HG02798 (cell line): ENCODE results near the gene DOC2B.
"Not testable (repeated sequence)": the region's sequence is repeated elsewhere in the genome, so short reads cannot be mapped to it uniquely, and the experiment has no call there.

Experiments used
- ATAC-seq: cut with Tn5 transposase; IDR thresholded peaks from one replicate; pipeline ENCODE4 v1.9.1; 2021; ENCODE audit warnings: mild to moderate bottlenecking; ENCODE audit not compliant: unreplicated experiment, poor library complexity

DOC2B gene

DNA sequence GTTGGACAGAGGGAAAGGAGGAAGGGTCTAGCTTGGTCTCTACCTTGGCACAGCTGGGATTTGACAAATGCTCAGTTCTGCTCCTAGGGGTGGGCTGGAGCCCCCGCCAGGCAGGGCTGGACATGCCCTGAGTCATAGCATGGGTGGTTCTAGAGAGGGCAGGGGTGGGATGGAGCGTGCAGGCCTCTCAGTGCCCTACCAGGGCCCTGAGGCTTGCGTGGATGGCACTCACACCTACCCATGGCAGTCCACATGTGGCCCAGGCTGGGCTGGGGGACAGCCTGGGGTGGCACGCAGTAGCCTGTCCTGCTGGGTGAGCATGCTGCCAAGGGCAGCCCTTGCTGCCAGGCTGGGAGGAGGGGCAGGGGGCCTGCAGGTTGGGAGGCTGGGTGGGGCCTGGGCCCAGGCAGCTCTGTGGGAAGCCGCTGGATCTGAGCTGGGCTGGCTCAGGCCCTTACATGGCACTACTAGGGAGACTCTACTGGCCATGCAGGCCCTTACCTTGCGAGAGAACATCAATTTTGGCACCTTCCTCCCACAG, 11.2 kb downstream of the DOC2B start:
- ATAC-seq, result no peak

DNA sequence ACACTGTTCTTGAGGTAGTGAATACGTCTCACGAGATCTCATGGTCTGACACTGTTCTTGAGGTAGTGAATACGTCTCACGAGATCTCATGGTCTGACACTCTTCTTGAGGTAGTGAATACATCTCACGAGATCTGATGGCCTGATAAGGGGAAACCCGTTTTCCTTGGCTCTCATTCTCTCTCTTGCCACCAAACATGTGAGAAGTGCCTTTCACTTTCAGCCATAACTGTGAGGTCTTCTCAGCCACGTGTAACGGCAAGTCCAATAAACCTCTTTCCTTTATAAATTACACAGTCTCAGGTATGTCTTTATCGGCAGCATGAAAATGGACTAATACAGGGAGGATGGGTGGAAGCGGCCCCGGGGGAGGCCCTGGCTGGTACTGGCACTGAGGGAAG, 12.8 kb downstream of the DOC2B start:
- not testable (repeated sequence) for ATAC-seq

DNA sequence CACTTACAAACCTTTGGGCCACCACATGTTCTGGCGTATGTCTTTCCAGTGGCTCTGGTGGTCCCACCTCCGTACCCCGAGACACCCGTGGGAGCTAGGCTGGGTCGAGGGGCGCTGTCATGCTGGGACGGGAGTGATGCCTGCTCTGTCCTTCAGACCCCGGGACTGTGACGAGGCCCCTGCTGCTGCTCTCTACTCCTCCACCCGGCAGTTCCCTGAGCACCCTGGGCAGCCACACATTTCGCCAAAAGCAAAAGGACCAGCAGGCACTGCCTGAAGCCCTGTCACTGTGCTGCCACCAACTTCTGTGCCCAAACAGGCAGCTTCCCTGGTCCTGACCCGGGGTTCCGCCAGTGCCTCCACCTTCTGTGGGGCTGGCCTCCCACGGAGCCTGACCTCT, 15.5 kb downstream of the DOC2B start:
- ATAC-seq, result no peak

DNA sequence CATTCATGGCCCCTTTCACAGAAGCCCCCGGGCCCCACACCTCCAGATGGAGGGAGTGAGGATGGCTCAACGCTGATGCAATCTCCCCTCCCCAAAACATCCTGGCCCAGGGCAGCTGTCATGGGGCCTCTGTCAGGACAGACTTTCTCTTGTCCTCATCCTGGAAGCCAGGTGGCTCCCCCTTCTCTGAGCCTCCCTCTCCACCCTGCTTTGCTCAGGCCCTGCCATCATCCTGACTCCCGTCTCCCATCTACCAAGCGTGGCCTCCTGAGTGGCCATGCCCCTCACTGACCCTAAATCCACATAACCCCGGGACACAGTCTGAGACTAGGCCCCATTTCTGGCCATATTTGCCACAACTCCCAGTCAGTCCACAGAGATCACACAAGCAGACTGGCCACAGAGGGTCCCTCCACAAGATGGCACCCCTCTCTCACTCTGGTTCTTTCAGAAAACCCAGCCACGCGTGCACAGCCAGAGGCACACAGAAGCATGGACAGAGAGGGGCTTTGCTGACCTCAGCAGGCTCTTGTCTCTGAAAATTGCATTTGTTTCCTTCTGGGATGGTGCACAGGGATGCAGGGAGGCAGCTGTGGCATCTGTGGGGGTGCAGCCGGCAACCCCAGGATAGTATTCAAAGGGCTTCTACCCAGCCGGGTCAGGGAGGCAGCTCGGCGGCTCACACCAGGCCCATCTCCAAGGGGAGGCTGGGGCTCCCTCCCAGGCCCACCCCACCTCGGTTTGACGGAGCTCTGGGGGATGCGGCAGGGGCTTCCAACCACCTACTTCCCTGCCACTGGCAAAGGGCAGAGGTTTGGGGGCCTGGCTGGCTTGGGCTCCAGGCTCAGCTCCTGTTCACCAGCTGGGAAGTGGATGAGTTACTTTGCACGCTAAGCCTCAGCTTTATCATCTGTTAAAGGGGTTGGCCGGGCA, 16.9 kb downstream of the DOC2B start:
- no peak for ATAC-seq

DNA sequence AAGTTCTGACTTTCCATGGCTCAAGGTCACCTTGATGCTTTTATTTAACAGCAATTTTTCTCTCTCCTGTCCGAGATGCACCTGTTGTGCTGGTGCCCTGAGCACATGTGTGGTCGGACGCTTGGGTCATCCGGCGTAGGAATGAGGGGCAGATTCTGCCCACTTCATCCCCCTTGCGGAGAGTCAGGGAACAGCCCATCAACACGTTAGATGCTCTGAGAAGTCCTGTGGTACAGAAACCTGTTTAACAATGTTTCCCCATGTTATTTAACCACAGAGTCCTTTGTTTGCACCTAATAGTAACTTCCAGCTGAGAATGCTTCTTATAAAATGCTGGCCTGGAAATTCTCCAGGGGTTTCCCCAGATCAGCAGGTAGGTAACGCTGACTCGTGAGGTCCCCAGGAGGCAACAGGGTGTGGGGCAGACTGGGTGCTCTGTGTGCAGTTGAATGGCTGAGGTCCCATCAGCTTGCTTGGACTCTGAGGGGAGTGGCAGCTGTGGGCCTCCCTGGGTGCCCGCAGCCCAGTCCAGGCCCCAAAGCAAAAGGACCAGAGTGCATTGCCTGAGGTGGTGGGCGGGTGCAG, 17.8 kb downstream of the DOC2B start:
- no peak for ATAC-seq

DNA sequence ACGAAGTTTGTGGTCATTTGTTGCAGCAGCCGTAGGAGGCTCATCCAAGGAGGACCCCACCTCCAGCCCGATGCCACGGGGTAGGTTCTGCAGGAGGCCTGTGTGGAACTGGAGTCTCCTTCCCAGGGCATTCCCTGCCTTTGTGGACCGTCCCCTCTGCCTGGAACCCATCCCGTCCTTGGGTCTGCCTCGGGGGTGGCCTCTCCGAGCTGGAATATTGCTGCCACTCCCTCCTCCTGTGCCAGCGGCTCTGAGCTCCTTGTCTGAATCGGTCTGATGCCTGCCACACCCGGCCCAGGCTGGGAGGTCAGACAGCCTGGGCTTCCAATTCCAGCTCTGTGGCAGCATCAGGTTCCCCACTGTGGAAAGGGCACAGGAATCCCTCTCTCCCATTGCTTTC, 18.8 kb downstream of the DOC2B start:
- ATAC-seq, result no peak

DNA sequence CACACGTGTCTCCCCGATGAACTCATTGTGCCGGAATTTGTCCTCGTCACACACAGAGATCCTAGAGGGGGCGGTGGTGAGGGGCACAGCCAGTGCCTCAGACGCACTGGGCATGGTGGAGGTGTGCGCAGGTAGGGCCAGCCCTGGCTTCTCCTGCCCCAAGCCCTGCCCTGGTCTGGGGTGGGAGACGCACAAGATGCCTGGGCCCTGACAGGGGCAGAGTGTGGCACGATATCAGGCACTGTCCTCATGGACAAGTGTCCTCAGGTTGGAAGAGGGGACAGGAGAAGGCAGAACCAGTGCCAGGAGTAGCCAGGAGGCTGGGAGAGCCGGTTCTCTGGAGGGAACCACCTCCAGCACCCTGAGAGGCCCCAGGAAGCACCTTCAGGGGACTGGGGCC, 20.0 kb downstream of the DOC2B start:
- no peak for ATAC-seq

DNA sequence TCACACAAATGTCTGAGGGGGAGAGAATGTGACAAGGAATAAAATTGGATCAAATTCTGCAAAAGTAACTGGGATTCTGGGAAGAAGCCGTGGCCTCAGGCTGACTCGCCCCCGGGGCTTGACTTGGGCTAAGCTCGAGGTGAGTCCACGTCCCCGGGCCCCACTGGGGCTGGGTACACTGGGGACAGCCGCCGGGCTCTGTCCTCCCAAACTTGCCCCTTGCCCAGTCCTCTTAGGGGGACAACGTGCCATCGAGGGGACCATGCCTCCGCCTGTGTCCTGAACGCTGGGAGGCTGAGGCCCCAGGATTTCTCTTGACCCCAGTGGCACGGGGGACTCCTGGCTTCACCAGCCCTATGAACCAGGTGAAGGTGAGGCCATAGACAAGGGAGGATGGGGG, 21.1 kb downstream of the DOC2B start:
- ATAC-seq, result no peak

DNA sequence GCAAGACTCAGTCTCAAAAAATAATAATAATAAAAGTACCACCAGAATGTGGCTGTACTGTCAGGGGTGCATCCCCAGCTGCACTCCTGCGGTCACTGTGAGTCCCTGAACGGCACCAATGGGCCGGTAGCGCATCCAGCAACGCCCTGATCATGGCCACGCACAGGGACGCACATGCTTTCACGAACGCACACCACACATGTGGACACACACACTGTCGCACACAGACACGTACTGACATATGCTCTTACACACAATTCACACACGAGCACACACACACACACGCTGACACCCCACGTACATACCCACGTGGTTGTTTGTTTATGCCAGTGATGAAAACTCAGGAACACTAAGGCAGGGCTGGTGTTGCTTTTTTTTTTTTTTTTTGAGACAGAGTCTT, 21.8 kb downstream of the DOC2B start:
- no peak for ATAC-seq

DNA sequence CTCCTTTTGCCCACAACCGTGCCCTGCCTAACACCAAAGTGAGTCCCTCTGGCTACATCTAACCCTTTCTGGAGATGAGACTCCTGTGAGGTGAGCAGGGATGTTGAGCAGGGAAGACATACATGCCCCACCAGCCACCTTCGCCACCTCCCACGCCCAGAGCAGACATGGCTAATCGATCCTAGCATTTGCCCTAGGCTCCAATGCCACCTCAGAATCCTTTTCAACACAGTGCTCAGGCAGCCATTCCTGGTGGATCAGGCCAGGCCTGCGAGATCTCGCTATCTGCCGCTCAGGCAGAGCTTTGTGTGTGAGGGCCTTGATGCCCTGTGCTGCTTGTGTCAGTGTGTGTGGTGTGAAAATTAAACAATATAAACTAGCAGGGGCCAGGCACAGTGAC, 23.1 kb downstream of the DOC2B start:
- no peak for ATAC-seq

DNA sequence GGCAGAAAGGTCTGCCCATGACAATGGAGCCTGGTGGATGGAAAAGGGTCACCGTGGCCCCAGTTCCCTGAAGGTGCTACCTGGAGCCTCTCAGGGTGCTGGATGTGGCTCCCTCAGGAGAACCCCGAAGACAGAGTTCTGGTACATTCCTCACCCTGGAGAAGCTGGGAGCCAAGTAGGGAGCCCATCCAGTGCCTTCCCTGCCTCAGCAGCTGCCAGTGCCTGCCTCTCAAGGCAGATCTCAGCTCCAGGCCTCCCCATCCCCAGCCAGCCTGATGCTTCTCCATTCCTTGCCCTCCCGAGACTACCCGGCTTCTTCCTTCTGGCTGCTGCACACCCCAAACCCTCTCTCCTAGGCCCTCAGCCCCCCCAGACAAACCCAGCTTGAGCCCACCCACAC, 23.5 kb downstream of the DOC2B start:
- ATAC-seq, result no peak

DNA sequence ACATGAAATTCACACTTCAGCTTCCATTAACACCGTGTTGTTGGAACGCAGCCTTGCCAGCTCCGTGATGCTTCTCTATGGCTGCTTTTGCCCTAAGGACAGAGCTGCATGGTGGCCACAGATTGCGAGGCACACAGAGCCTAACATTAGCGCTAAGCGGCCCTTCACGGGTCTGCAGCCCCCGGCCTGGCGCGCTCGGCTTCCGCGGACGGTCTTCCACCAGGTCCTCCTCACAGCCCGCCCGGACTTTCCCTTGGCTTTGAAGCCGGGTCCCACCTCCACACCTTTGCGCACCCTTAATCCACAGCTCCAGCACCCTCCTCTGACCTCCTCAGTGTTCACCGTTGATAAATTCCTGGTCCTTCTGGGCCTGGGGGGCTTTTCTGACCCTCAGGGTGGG, 24.5 kb downstream of the DOC2B start:
- no peak for ATAC-seq

DNA sequence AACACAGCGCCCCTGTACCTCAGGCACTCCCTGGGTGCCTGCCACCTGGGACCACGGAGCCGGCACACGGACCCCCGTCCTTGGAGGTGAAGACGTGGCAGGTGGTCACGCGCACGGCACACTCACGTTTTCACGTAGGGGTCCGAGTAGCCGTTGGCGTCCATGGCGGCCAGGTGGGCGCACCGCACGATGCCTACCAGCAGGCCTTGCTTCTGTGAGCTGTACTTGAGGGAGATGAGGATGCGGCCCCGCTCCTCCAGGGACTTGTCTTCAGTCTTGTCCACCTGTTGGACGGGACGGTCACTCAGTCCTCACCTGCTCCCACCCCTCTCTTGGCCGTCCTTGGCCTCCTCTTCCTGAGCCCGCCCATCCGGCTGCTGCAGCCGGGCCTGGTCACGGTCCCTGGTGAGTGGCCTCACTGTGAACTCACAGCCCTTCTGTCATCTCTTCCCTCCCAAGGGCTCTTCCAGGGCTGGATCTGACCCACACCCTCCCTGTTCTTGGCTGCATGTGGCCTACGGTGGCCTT, 25.3 kb downstream of the DOC2B start:
- ATAC-seq, result no peak

DNA sequence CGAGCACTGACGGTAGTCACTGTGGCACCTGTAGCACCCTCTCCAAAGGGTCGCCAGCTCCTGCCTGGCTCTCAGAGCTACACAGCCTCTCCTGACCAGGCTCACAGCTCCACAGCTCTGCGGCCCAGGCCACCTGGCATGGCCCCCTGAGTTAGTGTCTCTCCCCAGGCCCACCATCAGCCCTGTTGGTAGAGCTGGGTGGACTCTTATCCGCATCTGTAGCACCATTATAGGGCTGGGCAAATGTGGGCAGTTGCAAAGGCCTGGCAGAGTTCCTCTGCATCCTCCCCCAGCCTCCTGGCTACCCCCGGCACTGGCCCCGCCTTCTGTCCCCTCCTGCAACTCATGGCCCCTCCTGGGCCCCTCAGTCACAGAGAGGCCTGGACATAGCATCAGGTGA, 25.9 kb downstream of the DOC2B start:
- no peak for ATAC-seq

DNA sequence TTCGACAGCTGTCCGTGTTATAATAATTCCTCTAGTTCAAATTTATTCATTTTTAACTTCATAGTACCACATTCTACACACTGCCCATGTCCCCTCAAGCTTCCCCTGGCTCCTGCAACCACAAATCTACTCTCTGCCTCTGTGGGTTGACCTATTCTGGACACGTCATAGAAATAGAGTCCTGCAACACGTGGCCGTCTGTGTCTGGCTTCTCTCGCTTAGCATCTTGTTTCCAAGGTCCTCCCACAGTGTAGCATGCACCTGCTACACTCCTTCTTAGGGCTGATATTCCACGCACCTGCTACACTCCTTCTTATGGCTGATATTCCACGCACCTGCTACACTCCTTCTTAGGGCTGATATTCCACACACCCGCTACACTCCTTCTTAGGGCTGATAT, 27.6 kb downstream of the DOC2B start:
- no peak for ATAC-seq

DNA sequence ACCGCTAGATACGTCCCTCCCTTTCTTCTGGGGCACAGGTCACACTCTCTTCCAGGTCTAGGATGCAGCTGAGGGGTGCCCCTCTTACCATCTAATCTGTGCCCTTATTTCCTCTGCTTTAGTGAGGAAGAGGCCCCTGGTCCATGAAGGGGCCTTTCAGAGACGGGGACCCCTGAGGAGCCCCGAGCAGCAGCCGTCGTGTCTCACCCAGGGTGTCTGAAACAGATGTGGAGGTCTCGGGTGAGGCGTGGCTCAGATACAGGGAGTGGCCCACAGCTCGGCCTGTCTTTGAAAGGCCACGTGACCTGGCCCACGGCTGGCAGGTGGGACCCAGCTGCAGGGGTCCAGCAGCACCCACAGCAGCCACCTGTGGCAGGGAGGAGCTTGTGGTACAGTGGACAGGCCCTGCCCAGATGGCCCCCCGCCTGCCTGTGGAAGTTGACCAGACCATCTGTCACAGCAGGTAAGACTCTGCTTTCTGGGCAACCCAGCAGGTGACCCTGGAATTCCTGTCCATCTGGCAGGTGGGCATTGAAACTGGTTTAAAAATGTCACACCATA, 28.5 kb downstream of the DOC2B start:
- ATAC-seq, result no peak

DNA sequence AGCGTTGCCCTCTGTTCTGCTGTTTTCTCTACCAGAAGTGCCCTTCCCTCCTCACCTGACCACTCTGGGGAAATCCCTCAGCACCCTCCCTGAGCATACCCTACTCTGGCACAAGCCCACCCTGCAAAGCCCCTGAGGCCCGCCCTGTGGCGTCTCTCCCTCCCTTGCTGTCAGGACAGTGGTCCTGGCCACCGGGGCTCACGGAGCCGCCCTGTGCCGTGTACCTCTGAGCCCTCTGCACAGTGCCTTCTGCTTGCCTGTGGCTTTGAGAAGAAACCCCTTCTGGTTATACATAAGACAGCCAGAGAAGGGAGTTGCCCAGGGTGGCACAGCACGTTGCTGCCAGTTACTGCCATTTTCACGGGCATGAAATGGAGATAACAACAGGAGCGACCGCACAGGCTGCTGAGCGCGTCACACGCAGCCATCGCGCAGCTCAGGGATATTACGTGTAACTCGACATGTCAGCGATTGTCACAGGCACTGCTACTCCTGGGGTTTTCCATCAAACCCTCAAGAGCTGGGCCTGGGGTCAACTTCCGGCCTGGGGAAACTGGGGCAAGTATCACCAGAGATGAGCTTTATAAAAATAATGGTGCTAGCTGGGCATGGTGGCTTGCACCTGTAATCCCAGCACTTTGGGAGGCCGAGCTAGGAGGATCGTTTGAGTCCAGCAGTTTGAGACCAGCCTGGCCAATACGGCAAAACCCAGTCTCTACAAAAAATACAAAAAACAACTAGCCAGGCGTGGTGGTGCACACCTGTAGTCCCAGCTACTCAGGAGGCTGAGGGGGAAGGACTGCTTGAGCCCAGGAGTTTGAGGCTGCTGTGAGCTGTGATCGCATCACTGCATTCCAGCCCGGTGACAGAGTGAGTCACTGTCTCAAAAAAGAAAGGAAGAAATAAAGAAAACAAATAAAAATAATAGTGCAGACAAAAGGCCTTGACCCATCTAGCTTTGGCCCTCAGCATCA, 29.3 kb downstream of the DOC2B start:
- ATAC-seq, result no peak

DNA sequence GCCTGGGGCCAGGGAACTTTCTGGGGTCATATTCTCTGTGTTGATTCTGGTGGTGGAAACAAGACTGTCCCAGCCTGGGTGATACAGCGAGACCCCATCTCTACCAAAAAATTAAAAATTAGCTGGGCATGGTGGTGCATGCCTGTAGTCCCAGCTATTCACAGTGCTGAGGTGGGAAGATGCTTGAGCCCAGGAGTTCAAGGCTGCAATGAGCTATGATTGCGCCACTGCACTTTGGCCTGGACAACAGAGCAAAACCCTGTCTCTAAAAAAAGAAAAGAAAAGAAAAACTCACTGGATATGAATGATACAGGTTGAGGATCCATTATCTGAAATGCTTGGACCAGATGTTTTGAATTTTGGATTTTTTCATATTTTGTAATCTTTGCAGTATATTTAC, 30.4 kb downstream of the DOC2B start:
- ATAC-seq, result no peak

DNA sequence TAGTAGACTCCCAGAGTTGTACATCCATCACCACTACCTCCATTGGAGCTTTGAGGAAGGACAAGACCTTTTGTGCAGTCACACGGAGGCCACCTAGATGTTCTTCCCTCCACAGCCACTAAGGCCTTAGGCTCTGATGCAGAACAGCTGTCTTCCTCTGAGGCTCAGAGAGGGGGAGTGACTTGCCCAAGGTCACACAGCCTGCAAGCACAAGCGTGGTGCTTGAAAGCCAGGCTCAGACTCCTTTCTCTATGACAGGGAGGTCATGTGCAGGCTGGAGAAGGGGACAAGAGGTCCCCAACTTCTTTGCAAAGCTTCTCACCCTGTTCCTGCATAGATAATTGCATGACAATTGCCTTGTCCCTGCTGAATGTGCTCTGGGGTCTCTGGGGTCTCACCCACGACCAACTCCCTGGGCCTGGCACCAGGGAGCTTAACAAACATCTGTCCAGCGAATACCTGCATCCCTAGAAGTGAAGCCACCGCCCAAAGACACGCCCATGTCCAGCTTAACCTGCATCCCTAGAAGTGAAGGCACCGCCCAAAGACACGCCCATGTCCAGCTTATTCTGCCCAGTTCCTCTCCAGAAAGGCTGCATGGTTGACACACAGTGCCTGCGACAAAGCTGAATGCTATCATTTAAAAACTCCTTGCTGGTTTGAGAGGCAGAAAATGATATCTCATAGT, 31.4 kb downstream of the DOC2B start:
- ATAC-seq, result no peak
